Large intestine (tissue), 3 donors: Measurements from ENCODE around the gene PEPD. TPM values are rescaled to one million over a fixed set of nuclear protein-coding genes. Genes with fewer than 3 reads are reported as not detected.

Experiments
- DNase-seq, 2 donors: peaks; one replicate each; pipeline versions ENCODE4 v3.0.0 to v3.0.0-alpha.2; 2013
- H3K27ac ChIP-seq: one replicate; pipeline ENCODE4 v1.5.1; 2013; ENCODE audit warnings: low read length
- H3K27me3 ChIP-seq: 2 replicates; pipeline ENCODE4 v1.6.1; 2013; ENCODE audit warnings: low read length; ENCODE audit not compliant: control insufficient read depth, insufficient read depth
- H3K36me3 ChIP-seq: 2 replicates; pipeline ENCODE4 v1.6.1; 2013; ENCODE audit warnings: low read length; ENCODE audit not compliant: control insufficient read depth, insufficient read depth
- H3K4me1 ChIP-seq: one replicate; pipeline ENCODE4 v1.6.1; 2013; ENCODE audit warnings: low read length; ENCODE audit not compliant: control insufficient read depth, insufficient read depth
- H3K4me3 ChIP-seq: one replicate; pipeline ENCODE4 v1.5.1; 2013; ENCODE audit warnings: low read length
- H3K9me3 ChIP-seq: one replicate; pipeline ENCODE4 v1.6.1; 2013; ENCODE audit warnings: mild to moderate bottlenecking, low read depth, low read length, moderate library complexity; ENCODE audit not compliant: control insufficient read depth
- WGBS: methylation state at CpG from one replicate; pipeline ENCODE4 v1.1.5; 2013; ENCODE audit warnings: low lambda C conversion rate; ENCODE audit not compliant: insufficient coverage; 5-methylcytosine and 5-hydroxymethylcytosine counted together
- polyA plus RNA-seq: library from polyadenylated mRNA; unstranded; fragments of 120-200 nt; gene quantifications from one replicate; pipeline ENCODE4 v1.2.1, GENCODE V29; 2013

Gene PEPD
- polyA plus RNA-seq, 1 donor = 216 TPM

DNA sequence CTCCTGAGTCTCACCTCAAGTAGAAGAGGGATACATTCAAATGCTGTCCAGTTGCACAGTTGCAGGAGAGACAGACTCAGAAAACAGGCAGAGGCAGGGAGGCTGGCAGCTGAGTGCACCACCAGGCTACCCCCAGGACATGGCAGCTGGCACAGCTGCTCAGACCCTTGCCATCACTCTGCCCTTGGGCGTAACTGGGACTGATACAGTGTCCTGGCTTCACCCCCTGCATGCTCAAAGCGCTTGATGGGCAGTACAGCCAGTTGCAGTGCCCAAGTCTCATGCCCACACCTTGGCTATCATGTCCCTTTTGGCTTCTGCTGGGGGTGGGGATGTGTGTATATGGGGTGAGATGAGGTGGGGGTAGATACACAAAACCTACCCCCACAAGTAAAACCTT is 5.5 kb upstream of the PEPD start:
- Histone ChIP-seq H3K27ac (no peak overlapping the region), H3K4me1 (peaks cover 13% of the 10 kb centered on the region), H3K9me3 (no peaks in the 10 kb centered on the region), H3K36me3 (no peaks in the 10 kb centered on the region), H3K27me3 (peaks cover 6% of the 10 kb centered on the region), H3K4me3 (no peak overlapping the region)
- DNase-seq = no peak
- WGBS = no CpG with 5 or more reads among the region's 2 CpGs

DNA sequence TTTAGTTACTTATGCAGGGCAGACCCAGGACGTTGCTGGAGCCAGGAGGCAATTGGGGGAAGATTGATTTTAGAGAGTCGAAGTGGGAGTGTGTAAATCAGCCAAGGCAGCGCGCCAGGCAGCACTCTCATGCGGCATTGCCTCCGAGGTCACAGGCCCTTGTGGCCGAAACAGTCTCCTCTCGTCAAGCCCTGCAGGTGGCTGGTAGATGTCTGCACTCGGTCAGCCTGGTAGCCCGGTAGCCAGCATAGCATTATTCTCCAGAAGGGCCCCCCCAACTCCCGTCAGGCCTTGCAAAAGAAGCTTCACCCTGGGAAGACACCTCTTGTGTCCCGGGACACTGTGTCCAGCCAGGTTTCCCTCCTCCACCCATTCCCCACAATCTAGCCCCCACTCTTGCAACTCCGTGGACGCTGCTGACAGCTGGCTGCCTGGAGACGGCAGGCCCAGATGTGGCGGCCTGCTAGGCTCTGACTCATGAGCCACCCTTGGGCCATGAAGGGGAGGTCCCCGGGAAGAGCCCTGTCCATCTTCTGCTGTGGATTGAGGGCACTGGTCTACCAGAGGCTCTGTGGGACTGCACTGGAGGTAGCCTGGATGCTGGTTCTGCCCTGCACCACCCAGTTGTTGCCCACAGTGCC is 2.6 kb upstream of the PEPD start:
- Histone ChIP-seq H3K27me3 (no peaks in the 10 kb centered on the region), H3K9me3 (no peaks in the 10 kb centered on the region), H3K27ac (no peak overlapping the region), H3K4me1 (peaks cover 25% of the 10 kb centered on the region), H3K36me3 (no peaks in the 10 kb centered on the region), H3K4me3 (no peak overlapping the region)
- DNase-seq = no peak
- no CpG with 5 or more reads among the region's 17 CpGs for WGBS

DNA sequence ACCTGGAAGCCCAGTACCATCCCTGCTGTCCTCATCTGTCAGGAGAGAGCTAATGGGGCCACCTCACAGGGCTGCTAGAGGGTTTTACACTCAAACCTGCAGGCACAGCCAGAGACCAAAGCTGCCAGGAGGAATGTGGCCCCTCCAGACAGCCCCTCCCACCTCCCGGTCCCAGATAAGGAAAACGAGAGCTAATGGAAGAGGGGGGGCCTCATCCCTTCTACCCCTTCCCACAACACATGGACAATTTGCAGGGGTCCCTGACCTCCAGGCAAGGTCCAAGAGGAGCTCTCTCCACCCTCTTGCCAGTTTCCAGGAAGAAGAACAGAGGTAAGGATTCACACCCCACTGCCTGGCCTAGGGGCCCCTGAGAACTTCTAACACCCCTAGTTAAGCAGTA is 1.6 kb upstream of the PEPD start:
- H3K9me3 ChIP-seq = no peaks in the 10 kb centered on the region
- peak in 1 of 2 donors; percentile 75 for DNase-seq
- no peaks in the 10 kb centered on the region for H3K27me3 ChIP-seq
- H3K4me3 ChIP-seq = no peak overlapping the region
- H3K36me3 ChIP-seq = no peaks in the 10 kb centered on the region
- no CpG with 5 or more reads among the region's 2 CpGs for WGBS
- peaks cover 30% of the 10 kb centered on the region for H3K4me1 ChIP-seq
- H3K27ac ChIP-seq = no peak overlapping the region

DNA sequence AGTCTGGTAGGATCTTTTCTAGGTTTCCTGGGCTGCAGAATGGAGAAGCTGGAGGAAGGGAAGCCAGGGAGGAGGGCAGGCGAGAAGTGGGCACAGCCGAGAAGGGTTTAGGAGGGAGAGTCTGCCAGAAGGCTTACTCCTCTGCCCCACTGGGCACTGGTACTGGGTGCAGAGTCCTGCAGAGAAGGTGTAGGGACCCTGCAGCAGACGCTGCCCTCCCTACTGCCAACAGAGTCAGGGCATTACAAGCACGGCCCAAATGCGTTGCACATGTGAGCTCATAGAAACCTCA is 726 bp upstream of the PEPD start:
- H3K27me3 ChIP-seq = no peaks in the 10 kb centered on the region
- H3K27ac ChIP-seq = no peak overlapping the region
- no peak for DNase-seq
- peaks cover 30% of the 10 kb centered on the region for H3K4me1 ChIP-seq
- no peaks in the 10 kb centered on the region for H3K36me3 ChIP-seq
- 90% methylated on average over 2 of the region's 5 CpGs for WGBS
- H3K4me3 ChIP-seq = peak overlapping the region; percentile 60
- H3K9me3 ChIP-seq = no peaks in the 10 kb centered on the region

DNA sequence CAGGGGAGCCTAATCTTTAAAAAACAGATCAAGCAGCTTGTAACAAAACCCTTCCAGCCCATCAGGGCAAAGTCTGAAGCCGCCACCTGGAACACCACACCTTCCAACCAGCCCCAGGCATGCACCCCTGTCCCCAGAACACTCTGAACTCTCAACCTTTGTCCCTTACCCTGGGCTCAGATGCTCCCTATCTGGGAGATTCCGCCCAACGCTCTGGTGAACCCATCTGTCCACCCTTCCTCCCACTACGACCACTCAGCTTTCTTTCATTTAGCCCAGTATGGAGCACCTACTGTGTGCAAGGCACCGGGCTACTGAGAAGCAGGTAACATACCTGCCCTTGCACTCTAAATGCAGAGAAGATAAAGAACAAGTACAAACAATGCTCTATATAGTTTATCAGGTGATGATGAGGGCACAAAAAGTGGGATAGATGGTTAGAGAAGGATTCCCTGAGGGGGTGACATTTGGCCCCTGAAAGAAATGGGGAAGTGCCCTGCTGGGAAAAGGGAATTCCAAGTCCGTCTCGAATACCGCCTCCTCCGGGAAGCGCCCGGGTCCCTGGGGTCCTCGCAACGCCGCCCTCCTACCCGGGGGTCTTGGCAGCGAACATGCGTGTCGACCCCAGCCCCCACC is 629 bp downstream of the PEPD start:
- H3K27me3 ChIP-seq = no peaks in the 10 kb centered on the region
- no peaks in the 10 kb centered on the region for H3K9me3 ChIP-seq
- H3K4me1 ChIP-seq = peaks cover 30% of the 10 kb centered on the region
- H3K27ac ChIP-seq = peak overlapping the region; percentile 59
- H3K4me3 ChIP-seq = peak overlapping the region; percentile 60
- DNase-seq = peak; percentile 74 to 86
- no CpG with 5 or more reads among the region's 18 CpGs for WGBS
- H3K36me3 ChIP-seq = no peaks in the 10 kb centered on the region

DNA sequence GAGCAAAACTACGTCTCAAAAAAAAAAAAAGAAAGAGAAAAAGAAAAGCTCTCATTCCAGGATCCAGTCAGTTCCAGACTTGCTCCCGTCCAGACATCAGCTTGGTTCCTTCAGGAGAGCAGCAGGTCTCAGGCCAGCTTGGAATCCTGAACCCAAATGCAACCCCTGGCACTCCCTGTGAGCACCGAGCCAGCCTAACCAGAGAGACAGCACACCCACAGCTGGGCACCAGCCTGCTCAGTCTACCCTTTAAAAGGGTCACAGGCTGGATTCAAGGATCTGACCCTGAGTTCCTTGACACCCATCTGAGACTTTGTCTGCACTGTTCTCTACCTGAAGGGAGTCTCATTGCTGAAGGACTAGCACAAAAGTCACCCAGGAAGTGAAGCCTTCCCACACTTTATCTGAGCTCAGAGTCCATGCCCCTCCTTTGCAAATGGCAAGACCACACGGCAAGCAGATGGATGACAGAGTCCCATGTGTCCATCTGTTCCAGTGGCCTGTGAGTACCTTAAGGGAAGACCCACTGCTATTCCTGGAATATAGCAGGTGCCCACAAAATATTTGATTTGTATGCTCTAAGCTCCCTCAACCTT is 1.4 kb downstream of the PEPD start:
- no peaks in the 10 kb centered on the region for H3K27me3 ChIP-seq
- H3K36me3 ChIP-seq = no peaks in the 10 kb centered on the region
- peak overlapping the region; percentile 33 for H3K27ac ChIP-seq
- no CpG with 5 or more reads among the region's 4 CpGs for WGBS
- DNase-seq = peak; percentile 35 to 75
- H3K9me3 ChIP-seq = no peaks in the 10 kb centered on the region
- peak overlapping the region; percentile 60 for H3K4me3 ChIP-seq
- H3K4me1 ChIP-seq = peaks cover 35% of the 10 kb centered on the region

DNA sequence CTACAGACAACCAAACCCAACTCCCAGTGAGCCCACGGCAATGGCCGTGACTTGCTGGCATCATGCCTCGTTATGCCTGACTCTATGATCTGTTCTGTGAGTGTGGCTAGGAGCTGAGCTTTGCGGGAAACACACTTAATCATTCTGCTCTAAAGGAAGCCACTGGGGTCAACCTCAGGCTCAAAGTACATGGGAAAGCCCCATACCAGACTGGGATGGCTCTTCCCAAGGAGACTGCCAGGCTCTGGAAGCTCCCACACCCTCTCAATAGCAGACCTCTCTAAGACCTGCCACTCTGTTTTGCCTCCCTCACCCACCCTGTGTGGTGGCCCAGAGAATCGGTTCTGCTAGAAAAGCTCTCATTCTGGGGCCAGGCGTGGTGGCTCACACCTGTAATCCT is 2.2 kb downstream of the PEPD start:
- WGBS = no CpG with 5 or more reads among the region's 6 CpGs
- Histone ChIP-seq H3K27me3 (no peaks in the 10 kb centered on the region), H3K9me3 (no peaks in the 10 kb centered on the region), H3K27ac (no peak overlapping the region), H3K4me1 (peaks cover 42% of the 10 kb centered on the region), H3K36me3 (no peaks in the 10 kb centered on the region), H3K4me3 (no peak overlapping the region)
- no peak for DNase-seq

DNA sequence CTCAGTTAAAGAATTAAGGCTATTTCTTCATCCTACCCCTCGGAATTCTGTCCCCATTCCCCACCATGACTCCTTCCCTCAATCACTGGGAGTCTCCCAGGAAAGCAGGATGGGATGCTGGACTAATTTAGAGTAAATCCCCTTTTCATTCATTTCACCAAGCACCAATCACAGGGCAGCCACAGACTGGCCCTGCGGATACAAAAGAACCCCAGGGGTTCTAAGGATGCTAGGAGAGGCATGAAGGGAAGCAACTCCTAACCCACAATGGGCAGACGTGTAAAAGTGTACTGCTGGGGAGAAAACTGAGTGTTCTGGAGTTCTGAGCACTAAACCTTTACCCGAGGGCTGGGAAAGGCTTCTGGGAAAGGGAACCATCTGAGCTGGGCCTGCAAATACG is 3.0 kb downstream of the PEPD start:
- Histone ChIP-seq H3K36me3 (no peaks in the 10 kb centered on the region), H3K27me3 (no peaks in the 10 kb centered on the region), H3K27ac (no peak overlapping the region), H3K9me3 (no peaks in the 10 kb centered on the region), H3K4me1 (peaks cover 42% of the 10 kb centered on the region), H3K4me3 (no peak overlapping the region)
- no peak for DNase-seq
- 86% methylated on average over 1 of the region's 5 CpGs for WGBS

DNA sequence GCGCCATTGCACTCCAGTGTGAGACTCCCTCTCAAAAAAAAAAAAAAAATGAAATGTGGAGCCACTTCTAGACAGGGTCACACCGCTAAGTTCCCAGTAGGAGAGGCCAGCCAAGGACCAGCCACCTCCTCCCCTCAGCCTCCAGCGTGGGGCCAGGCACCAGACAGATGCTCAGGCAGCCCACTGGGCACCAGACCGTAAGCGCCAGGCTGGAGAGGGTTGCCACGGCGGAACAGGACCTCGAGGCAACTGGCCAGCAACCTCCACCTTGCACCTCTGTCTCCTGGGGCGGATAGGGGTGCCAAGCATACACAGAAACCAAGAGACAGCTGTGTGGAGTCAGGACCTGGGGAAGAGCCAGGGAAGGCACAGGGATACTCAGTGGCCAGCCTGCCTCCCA is 3.7 kb downstream of the PEPD start:
- DNase-seq = no peak
- no CpG with 5 or more reads among the region's 9 CpGs for WGBS
- H3K4me1 ChIP-seq = peaks cover 36% of the 10 kb centered on the region
- no peak overlapping the region for H3K27ac ChIP-seq
- no peaks in the 10 kb centered on the region for H3K9me3 ChIP-seq
- H3K36me3 ChIP-seq = no peaks in the 10 kb centered on the region
- H3K27me3 ChIP-seq = no peaks in the 10 kb centered on the region
- H3K4me3 ChIP-seq = no peak overlapping the region

DNA sequence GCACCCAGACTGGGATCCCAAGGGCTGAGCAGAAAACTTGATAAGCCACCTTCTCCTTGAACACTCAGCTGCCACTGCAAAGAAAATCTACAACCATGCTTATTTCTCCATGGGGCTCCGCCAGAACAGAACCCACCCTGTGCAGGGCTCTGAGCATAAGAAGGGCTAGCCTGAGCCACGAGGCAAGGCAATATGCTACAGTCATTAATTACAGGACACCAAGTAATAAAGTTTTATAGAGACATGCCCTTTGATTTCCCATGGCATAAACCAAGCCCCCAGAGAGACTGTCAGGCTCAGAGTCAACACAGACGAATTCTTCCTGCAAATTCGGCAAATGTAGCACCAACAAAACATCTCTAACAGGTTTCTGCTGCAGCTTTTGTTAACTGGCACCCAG is 5.7 kb downstream of the PEPD start:
- no peaks in the 10 kb centered on the region for H3K27me3 ChIP-seq
- H3K27ac ChIP-seq = peak overlapping the region; percentile 39
- H3K4me3 ChIP-seq = no peak overlapping the region
- no peaks in the 10 kb centered on the region for H3K9me3 ChIP-seq
- peaks cover 11% of the 10 kb centered on the region for H3K36me3 ChIP-seq
- peaks cover 25% of the 10 kb centered on the region for H3K4me1 ChIP-seq
- no CpG with 5 or more reads among the region's 4 CpGs for WGBS
- peak in 1 of 2 donors; percentile 54 for DNase-seq
